Activated naive CD4-positive, alpha-beta T cell treated with anti-CD3 and anti-CD28 coated beads, Interleukin-2, amount 50 U/mL, for 72 hours (primary cell): ENCODE measurements around the gene CAV1. TPM values are rescaled to one million over a fixed set of nuclear protein-coding genes. Genes with fewer than 3 reads are reported as not detected.
A peak's percentile ranks its signal among the peaks of the same experiment; 100 is the strongest.

ENCODE experiments used
- ATAC-seq, 2 donors: fragments of 150-1000 bp; cut with Tn5 transposase; 2 replicates each; pipeline ENCODE4 v1.10.0; 2021; ENCODE audit warnings: mild to moderate bottlenecking in 2 of 2, moderate library complexity in 2 of 2
- DNase-seq, 2 donors: peaks; one replicate each; pipeline ENCODE4 v3.0.0; 2021 to 2022; ENCODE audit warnings: low spot score in 2 of 2
- H3K27ac Mint-ChIP-seq, 2 donors: one replicate each; pipeline ENCODE4 v1.8.0; 2022; ENCODE audit warnings: mild to moderate bottlenecking in 2 of 2, mixed read lengths in 2 of 2
- H3K36me3 Mint-ChIP-seq, 2 donors: one replicate each; pipeline ENCODE4 v1.8.0; 2022; ENCODE audit warnings: mixed read lengths in 2 of 2
- H3K9me3 Mint-ChIP-seq, 2 donors: one replicate each; pipeline ENCODE4 v1.8.0; 2022; ENCODE audit warnings: mixed read lengths in 2 of 2
- total RNA-seq, 2 donors: library from RNA; stranded (reverse); gene quantifications; one replicate each; pipeline ENCODE4 v1.2.3, GENCODE V29; 2022

CAV1 gene
- total RNA-seq, 2 donors from 2014 or later, result not detected

- Mint-ChIP-seq H3K36me3 (peaks cover 0 to 10% of the 10 kb centered on the region in 2 donors), H3K27ac (no peak overlapping the region), H3K9me3 (no peaks in the 10 kb centered on the region)
- ATAC-seq, result no peak
- DNase-seq, result no peak
These were observed 2.6 kb upstream of the CAV1 start for GRCh38 chr7:116522247-116522646.

- Mint-ChIP-seq H3K9me3 (no peaks in the 10 kb centered on the region), H3K27ac (no peak overlapping the region), H3K36me3 (peaks cover 0 to 10% of the 10 kb centered on the region in 2 donors)
- DNase-seq (no peak), ATAC-seq (no peak)
These were observed 621 bp upstream of the CAV1 start for GRCh38 chr7:116524221-116524608.

- H3K36me3 Mint-ChIP-seq, result peaks cover 0 to 10% of the 10 kb centered on the region in 2 donors
- peak; percentile 27 to 53 for DNase-seq
- H3K9me3 Mint-ChIP-seq, result no peaks in the 10 kb centered on the region
- peak; percentile 1 to 63 for ATAC-seq
- no peak overlapping the region for H3K27ac Mint-ChIP-seq
These were observed 569 bp downstream of the CAV1 start for GRCh38 chr7:116525298-116525912.

GRCh38 chr7:116525913-116526861 is 1.4 kb downstream of the CAV1 start:
- peaks cover 0 to 10% of the 10 kb centered on the region in 2 donors for H3K36me3 Mint-ChIP-seq
- no peak overlapping the region for H3K27ac Mint-ChIP-seq
- DNase-seq (peak; percentile 61 to 70), ATAC-seq (peak; percentile 91 to 96)
- H3K9me3 Mint-ChIP-seq, result no peaks in the 10 kb centered on the region

- no peak for ATAC-seq
- Mint-ChIP-seq H3K27ac (no peak overlapping the region), H3K36me3 (peaks cover 0 to 10% of the 10 kb centered on the region in 2 donors), H3K9me3 (no peaks in the 10 kb centered on the region)
- DNase-seq, result no peak
These were observed 2.1 kb downstream of the CAV1 start for GRCh38 chr7:116526897-116527296.

- ATAC-seq (no peak), DNase-seq (no peak)
- H3K9me3 Mint-ChIP-seq, result no peaks in the 10 kb centered on the region
- peaks cover 0 to 10% of the 10 kb centered on the region in 2 donors for H3K36me3 Mint-ChIP-seq
- H3K27ac Mint-ChIP-seq, result no peak overlapping the region
These were observed 2.7 kb downstream of the CAV1 start for GRCh38 chr7:116527521-116527920.

GRCh38 chr7:116528008-116528789 is 3.4 kb downstream of the CAV1 start:
- H3K27ac Mint-ChIP-seq, result no peak overlapping the region
- DNase-seq (no peak), ATAC-seq (no peak)
- H3K36me3 Mint-ChIP-seq, result peaks cover 0 to 10% of the 10 kb centered on the region in 2 donors
- H3K9me3 Mint-ChIP-seq, result no peaks in the 10 kb centered on the region

- Mint-ChIP-seq H3K27ac (no peak overlapping the region), H3K36me3 (peaks cover 0 to 10% of the 10 kb centered on the region in 2 donors), H3K9me3 (no peaks in the 10 kb centered on the region)
- no peak for DNase-seq
- no peak for ATAC-seq
These were observed 4.4 kb downstream of the CAV1 start for GRCh38 chr7:116529250-116529649.

- H3K36me3 Mint-ChIP-seq, result peaks cover 0 to 4% of the 10 kb centered on the region in 2 donors
- no peaks in the 10 kb centered on the region for H3K9me3 Mint-ChIP-seq
- H3K27ac Mint-ChIP-seq, result no peak overlapping the region
- ATAC-seq, result no peak
- DNase-seq, result no peak
These were observed 5.4 kb downstream of the CAV1 start for GRCh38 chr7:116530107-116530820.

GRCh38 chr7:116532102-116532688 is 7.4 kb downstream of the CAV1 start:
- no peak for ATAC-seq
- H3K36me3 Mint-ChIP-seq, result no peaks in the 10 kb centered on the region
- H3K9me3 Mint-ChIP-seq, result no peaks in the 10 kb centered on the region

GRCh38 chr7:116534790-116535189 is 10.0 kb downstream of the CAV1 start:
- DNase-seq, result no peak
- Mint-ChIP-seq H3K36me3 (peaks cover 0 to 6% of the 10 kb centered on the region in 2 donors), H3K27ac (no peak overlapping the region), H3K9me3 (peaks cover 4% of the 10 kb centered on the region in 2 donors)
- no peak for ATAC-seq

More at GRCh38 chr7:116532102-116532688, 7.4 kb downstream of the CAV1 start:
- DNase-seq, result no peak
- no peak overlapping the region for H3K27ac Mint-ChIP-seq

GRCh38 chr7:116535416-116535815 is 10.6 kb downstream of the CAV1 start:
- H3K36me3 Mint-ChIP-seq, result peaks cover 0 to 6% of the 10 kb centered on the region in 2 donors
- no peak overlapping the region for H3K27ac Mint-ChIP-seq
- peaks cover 4% of the 10 kb centered on the region in 2 donors for H3K9me3 Mint-ChIP-seq
- ATAC-seq, result no peak
- DNase-seq, result no peak

GRCh38 chr7:116538138-116538537 is 13.3 kb downstream of the CAV1 start:
- no peak for ATAC-seq
- DNase-seq, result no peak
- Mint-ChIP-seq H3K27ac (no peak overlapping the region), H3K36me3 (peaks cover 0 to 6% of the 10 kb centered on the region in 2 donors), H3K9me3 (peaks cover 4% of the 10 kb centered on the region in 2 donors)

- no peak for DNase-seq
- ATAC-seq, result no peak
- Mint-ChIP-seq H3K9me3 (peaks cover 4% of the 10 kb centered on the region in 2 donors), H3K27ac (no peak overlapping the region), H3K36me3 (peaks cover 0 to 6% of the 10 kb centered on the region in 2 donors)
These were observed 15.0 kb downstream of the CAV1 start for GRCh38 chr7:116539879-116540278.

GRCh38 chr7:116540743-116541142 is 15.9 kb downstream of the CAV1 start:
- peaks cover 0 to 6% of the 10 kb centered on the region in 2 donors for H3K36me3 Mint-ChIP-seq
- no peak overlapping the region for H3K27ac Mint-ChIP-seq
- ATAC-seq (no peak), DNase-seq (no peak)
- H3K9me3 Mint-ChIP-seq, result peaks cover 4% of the 10 kb centered on the region in 2 donors

- peaks cover 4% of the 10 kb centered on the region in 2 donors for H3K9me3 Mint-ChIP-seq
- ATAC-seq, result no peak
- peaks cover 0 to 6% of the 10 kb centered on the region in 2 donors for H3K36me3 Mint-ChIP-seq
- no peak for DNase-seq
- no peak overlapping the region for H3K27ac Mint-ChIP-seq
These were observed 17.1 kb downstream of the CAV1 start for GRCh38 chr7:116541951-116542350.
